Stimulated activated effector memory CD8-positive, alpha-beta T cell treated with anti-CD3 and anti-CD28 coated beads, Interleukin-12 subunit alpha, Interleukin-12 subunit beta, amount 100 ng/mL, for 72 hours (primary cell): ENCODE results near the gene PPAN.
A peak's percentile ranks its signal among the peaks of the same experiment; 100 is the strongest.

Experiments used
- ATAC-seq: fragments of 150-1000 bp; cut with Tn5 transposase; 2 replicates; pipeline ENCODE4 v1.10.0; 2021
- DNase-seq, 2 donors: peaks; one replicate each; pipeline ENCODE4 v3.0.0; 2021 to 2022; ENCODE audit warnings: low spot score in 2 of 2
- H3K27ac Mint-ChIP-seq: one replicate; pipeline ENCODE4 v1.8.0; 2022; ENCODE audit warnings: mild to moderate bottlenecking, mixed read lengths
- H3K36me3 Mint-ChIP-seq: one replicate; pipeline ENCODE4 v1.8.0; 2022; ENCODE audit warnings: mild to moderate bottlenecking, mixed read lengths
- H3K4me1 Mint-ChIP-seq: one replicate; pipeline ENCODE4 v1.8.0; 2022; ENCODE audit warnings: mixed read lengths
- H3K4me3 Mint-ChIP-seq: one replicate; pipeline ENCODE4 v1.8.0; 2022; ENCODE audit warnings: mild to moderate bottlenecking, mixed read lengths
- H3K9me3 Mint-ChIP-seq: one replicate; pipeline ENCODE4 v1.8.0; 2022; ENCODE audit warnings: mixed read lengths

The PPAN gene

GRCh38 chr19:10137751-10138682 lies 31.9 kb downstream of the PPAN start:
- DNase-seq = no peak
- ATAC-seq = no peak
- H3K4me3 Mint-ChIP-seq = no peak overlapping the region
- peaks cover 5% of the 10 kb centered on the region for H3K4me1 Mint-ChIP-seq
- H3K9me3 Mint-ChIP-seq = no peaks in the 10 kb centered on the region
- H3K36me3 Mint-ChIP-seq = peaks cover 100% of the 10 kb centered on the region
- no peak overlapping the region for H3K27ac Mint-ChIP-seq

- Mint-ChIP-seq H3K4me3 (no peak overlapping the region), H3K9me3 (no peaks in the 10 kb centered on the region), H3K27ac (peak overlapping the region; percentile 58), H3K36me3 (peaks cover 100% of the 10 kb centered on the region), H3K4me1 (peaks cover 6% of the 10 kb centered on the region)
- ATAC-seq (no peak), DNase-seq (no peak)
Measured at GRCh38 chr19:10138879-10139795, 33.0 kb downstream of the PPAN start.

GRCh38 chr19:10139952-10140351 lies 33.8 kb downstream of the PPAN start:
- peaks cover 6% of the 10 kb centered on the region for H3K4me1 Mint-ChIP-seq
- no peaks in the 10 kb centered on the region for H3K9me3 Mint-ChIP-seq
- peaks cover 100% of the 10 kb centered on the region for H3K36me3 Mint-ChIP-seq
- ATAC-seq (no peak), DNase-seq (no peak)
- H3K4me3 Mint-ChIP-seq = no peak overlapping the region
- peak overlapping the region; percentile 58 for H3K27ac Mint-ChIP-seq

- Mint-ChIP-seq H3K4me3 (no peak overlapping the region), H3K4me1 (peaks cover 6% of the 10 kb centered on the region), H3K36me3 (peaks cover 100% of the 10 kb centered on the region), H3K27ac (peak overlapping the region; percentile 93), H3K9me3 (no peaks in the 10 kb centered on the region)
- DNase-seq (no peak), ATAC-seq (no peak)
Measured at GRCh38 chr19:10141479-10141878, 35.3 kb downstream of the PPAN start.

- H3K27ac Mint-ChIP-seq = peak overlapping the region; percentile 93
- peaks cover 6% of the 10 kb centered on the region for H3K4me1 Mint-ChIP-seq
- H3K9me3 Mint-ChIP-seq = no peaks in the 10 kb centered on the region
- peaks cover 100% of the 10 kb centered on the region for H3K36me3 Mint-ChIP-seq
- DNase-seq = no peak
- no peak for ATAC-seq
- no peak overlapping the region for H3K4me3 Mint-ChIP-seq
Measured at GRCh38 chr19:10141973-10142372, 35.8 kb downstream of the PPAN start.

- DNase-seq (no peak), ATAC-seq (peak; percentile 63)
- no peaks in the 10 kb centered on the region for H3K9me3 Mint-ChIP-seq
- no peak overlapping the region for H3K4me3 Mint-ChIP-seq
- peaks cover 100% of the 10 kb centered on the region for H3K36me3 Mint-ChIP-seq
- H3K27ac Mint-ChIP-seq = peak overlapping the region; percentile 93
- H3K4me1 Mint-ChIP-seq = peaks cover 6% of the 10 kb centered on the region
Measured at GRCh38 chr19:10142701-10143375, 36.7 kb downstream of the PPAN start.

GRCh38 chr19:10143681-10144080 lies 37.5 kb downstream of the PPAN start:
- DNase-seq (no peak), ATAC-seq (no peak)
- peaks cover 6% of the 10 kb centered on the region for H3K4me1 Mint-ChIP-seq
- no peak overlapping the region for H3K4me3 Mint-ChIP-seq
- H3K9me3 Mint-ChIP-seq = no peaks in the 10 kb centered on the region
- peak overlapping the region; percentile 93 for H3K27ac Mint-ChIP-seq
- peaks cover 100% of the 10 kb centered on the region for H3K36me3 Mint-ChIP-seq

GRCh38 chr19:10144361-10144760 lies 38.2 kb downstream of the PPAN start:
- Mint-ChIP-seq H3K9me3 (no peaks in the 10 kb centered on the region), H3K4me1 (peaks cover 6% of the 10 kb centered on the region), H3K36me3 (peaks cover 100% of the 10 kb centered on the region), H3K4me3 (no peak overlapping the region), H3K27ac (peak overlapping the region; percentile 93)
- ATAC-seq (peak; percentile 19), DNase-seq (no peak)

GRCh38 chr19:10145031-10145430 lies 38.9 kb downstream of the PPAN start:
- peak; percentile 40 for ATAC-seq
- Mint-ChIP-seq H3K4me3 (no peak overlapping the region), H3K4me1 (peaks cover 6% of the 10 kb centered on the region), H3K27ac (peak overlapping the region; percentile 93), H3K9me3 (no peaks in the 10 kb centered on the region), H3K36me3 (peaks cover 100% of the 10 kb centered on the region)
- no peak for DNase-seq

- Mint-ChIP-seq H3K27ac (peak overlapping the region; percentile 93), H3K9me3 (no peaks in the 10 kb centered on the region), H3K4me3 (no peak overlapping the region), H3K4me1 (peaks cover 11% of the 10 kb centered on the region), H3K36me3 (peaks cover 100% of the 10 kb centered on the region)
- DNase-seq = no peak
- ATAC-seq = no peak
Measured at GRCh38 chr19:10146142-10146541, 40.0 kb downstream of the PPAN start.

- no peak overlapping the region for H3K27ac Mint-ChIP-seq
- H3K4me3 Mint-ChIP-seq = no peak overlapping the region
- DNase-seq (no peak), ATAC-seq (no peak)
- peaks cover 5% of the 10 kb centered on the region for H3K4me1 Mint-ChIP-seq
- no peaks in the 10 kb centered on the region for H3K9me3 Mint-ChIP-seq
- H3K36me3 Mint-ChIP-seq = peaks cover 100% of the 10 kb centered on the region
Measured at GRCh38 chr19:10149427-10149826, 43.3 kb downstream of the PPAN start.

- ATAC-seq = no peak
Measured at GRCh38 chr19:10151521-10151920, 45.4 kb downstream of the PPAN start.

GRCh38 chr19:10152100-10152499 lies 45.9 kb downstream of the PPAN start:
- Mint-ChIP-seq H3K4me3 (no peak overlapping the region), H3K36me3 (peaks cover 100% of the 10 kb centered on the region), H3K4me1 (peaks cover 5% of the 10 kb centered on the region), H3K27ac (no peak overlapping the region), H3K9me3 (no peaks in the 10 kb centered on the region)
- ATAC-seq (peak; percentile 47), DNase-seq (no peak)

More at GRCh38 chr19:10151521-10151920, 45.4 kb downstream of the PPAN start:
- H3K4me3 Mint-ChIP-seq = no peak overlapping the region
- no peak overlapping the region for H3K27ac Mint-ChIP-seq
- H3K9me3 Mint-ChIP-seq = no peaks in the 10 kb centered on the region
- DNase-seq = no peak
- H3K36me3 Mint-ChIP-seq = peaks cover 100% of the 10 kb centered on the region
- peaks cover 5% of the 10 kb centered on the region for H3K4me1 Mint-ChIP-seq

- ATAC-seq = no peak
- no peak for DNase-seq
- no peak overlapping the region for H3K4me3 Mint-ChIP-seq
- no peaks in the 10 kb centered on the region for H3K9me3 Mint-ChIP-seq
- H3K27ac Mint-ChIP-seq = peak overlapping the region; percentile 77
- peaks cover 6% of the 10 kb centered on the region for H3K4me1 Mint-ChIP-seq
- peaks cover 100% of the 10 kb centered on the region for H3K36me3 Mint-ChIP-seq
Measured at GRCh38 chr19:10155839-10156238, 49.7 kb downstream of the PPAN start.

- H3K9me3 Mint-ChIP-seq = no peaks in the 10 kb centered on the region
- H3K4me3 Mint-ChIP-seq = no peak overlapping the region
- ATAC-seq = no peak
- DNase-seq = no peak
- H3K27ac Mint-ChIP-seq = peak overlapping the region; percentile 65
- H3K36me3 Mint-ChIP-seq = peaks cover 100% of the 10 kb centered on the region
- peaks cover 6% of the 10 kb centered on the region for H3K4me1 Mint-ChIP-seq
Measured at GRCh38 chr19:10158071-10158470, 51.9 kb downstream of the PPAN start.
